ENCODE results near the gene KCNC3.

KCNC3 gene

DNA sequence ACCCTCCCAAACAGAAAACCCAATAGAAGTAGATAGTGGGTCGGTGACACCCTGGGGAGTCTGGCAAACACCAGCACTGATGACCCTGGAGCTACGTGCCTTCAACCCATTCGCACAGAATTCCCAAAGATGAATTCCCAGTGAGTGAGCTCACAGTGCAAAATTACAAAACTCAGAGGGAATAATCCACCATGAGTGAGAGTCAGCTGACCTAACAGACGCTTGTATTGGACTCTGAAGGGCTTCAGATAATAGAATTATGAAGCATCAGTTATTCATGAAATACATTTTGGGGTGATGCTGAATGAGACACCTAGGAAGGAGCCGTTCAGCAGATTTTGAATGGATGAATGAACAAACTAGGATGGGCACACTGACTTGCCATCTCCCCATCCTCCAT lies 40.2 kb downstream of the KCNC3 start:
- Histone ChIP-seq H3K4me3 (ENCODE audit: severe bottlenecking) (no peak overlapping the region), H3K4me1 (ENCODE audit: insufficient read depth, poor library complexity, severe bottlenecking) (no peaks in the 10 kb centered on the region), H3K9me3 (ENCODE audit: severe bottlenecking) (peaks cover 4% of the 10 kb centered on the region), H3K36me3 (ENCODE audit: low read depth) (no peaks in the 10 kb centered on the region), H3K27ac (ENCODE audit: poor library complexity, severe bottlenecking) (no peak overlapping the region), H3K27me3 (ENCODE audit: insufficient read depth, poor library complexity, severe bottlenecking) (no peaks in the 10 kb centered on the region)
- ATAC-seq (ENCODE audit: low read depth) (no peak), DNase-seq (ENCODE audit: low spot score) (no peak)
- no peak for TF ChIP-seq CTCF (IDR thresholded peaks at IDR 0.05; ENCODE audit: poor library complexity, severe bottlenecking)

DNA sequence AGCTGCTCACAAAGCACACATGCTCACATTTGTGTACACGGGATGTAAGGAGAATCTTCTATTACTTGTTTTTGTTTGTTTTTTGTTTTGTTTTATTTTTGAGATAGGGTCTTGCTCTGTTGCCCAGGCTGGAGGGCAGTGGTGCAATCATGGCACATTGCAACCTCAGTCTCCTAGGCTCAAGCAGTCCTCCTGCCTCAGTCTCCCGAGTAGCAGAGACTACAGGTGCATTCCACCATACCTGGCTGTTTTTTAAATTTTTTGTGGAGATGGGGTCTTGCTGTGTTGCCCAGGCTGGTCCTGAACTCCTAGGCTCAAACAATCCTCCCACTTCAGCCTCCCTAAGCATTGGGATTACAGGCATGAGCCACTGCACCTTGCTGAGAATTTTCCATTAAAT lies 41.8 kb downstream of the KCNC3 start:
- no peak for DNase-seq (ENCODE audit: low spot score)
- Histone ChIP-seq H3K9me3 (ENCODE audit: severe bottlenecking) (peaks cover 4% of the 10 kb centered on the region), H3K27me3 (ENCODE audit: insufficient read depth, poor library complexity, severe bottlenecking) (no peaks in the 10 kb centered on the region), H3K36me3 (ENCODE audit: low read depth) (no peaks in the 10 kb centered on the region), H3K4me3 (ENCODE audit: severe bottlenecking) (no peak overlapping the region), H3K27ac (ENCODE audit: poor library complexity, severe bottlenecking) (no peak overlapping the region), H3K4me1 (ENCODE audit: insufficient read depth, poor library complexity, severe bottlenecking) (no peaks in the 10 kb centered on the region)
- ATAC-seq (ENCODE audit: low read depth), result no peak
- no peak for TF ChIP-seq CTCF (IDR thresholded peaks at IDR 0.05; ENCODE audit: poor library complexity, severe bottlenecking)

DNA sequence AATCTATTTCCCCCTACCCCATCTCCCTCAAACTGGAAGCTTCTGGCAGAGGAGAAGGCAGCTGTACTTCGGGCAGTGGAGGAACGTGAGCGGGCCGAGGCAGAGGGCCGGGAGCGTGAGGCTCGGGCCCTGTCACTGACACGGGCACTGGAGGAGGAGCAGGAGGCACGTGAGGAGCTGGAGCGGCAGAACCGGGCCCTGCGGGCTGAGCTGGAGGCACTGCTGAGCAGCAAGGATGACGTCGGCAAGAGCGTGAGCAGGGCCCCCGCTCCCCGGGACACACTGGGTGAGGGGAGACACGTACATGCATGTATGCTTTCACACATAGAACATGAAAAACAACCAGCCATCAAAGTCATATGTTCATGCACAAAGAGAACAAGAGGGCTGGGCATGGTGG lies 42.7 kb downstream of the KCNC3 start:
- no peaks in the 10 kb centered on the region for H3K4me1 ChIP-seq (ENCODE audit: insufficient read depth, poor library complexity, severe bottlenecking)
- no peak for ATAC-seq (ENCODE audit: low read depth)
- H3K4me3 ChIP-seq (ENCODE audit: severe bottlenecking), result no peak overlapping the region
- no peaks in the 10 kb centered on the region for H3K27me3 ChIP-seq (ENCODE audit: insufficient read depth, poor library complexity, severe bottlenecking)
- peaks cover 4% of the 10 kb centered on the region for H3K9me3 ChIP-seq (ENCODE audit: severe bottlenecking)
- no peak for DNase-seq (ENCODE audit: low spot score)
- no peak for TF ChIP-seq CTCF (IDR thresholded peaks at IDR 0.05; ENCODE audit: poor library complexity, severe bottlenecking)
- no peak overlapping the region for H3K27ac ChIP-seq (ENCODE audit: poor library complexity, severe bottlenecking)
- no peaks in the 10 kb centered on the region for H3K36me3 ChIP-seq (ENCODE audit: low read depth)

DNA sequence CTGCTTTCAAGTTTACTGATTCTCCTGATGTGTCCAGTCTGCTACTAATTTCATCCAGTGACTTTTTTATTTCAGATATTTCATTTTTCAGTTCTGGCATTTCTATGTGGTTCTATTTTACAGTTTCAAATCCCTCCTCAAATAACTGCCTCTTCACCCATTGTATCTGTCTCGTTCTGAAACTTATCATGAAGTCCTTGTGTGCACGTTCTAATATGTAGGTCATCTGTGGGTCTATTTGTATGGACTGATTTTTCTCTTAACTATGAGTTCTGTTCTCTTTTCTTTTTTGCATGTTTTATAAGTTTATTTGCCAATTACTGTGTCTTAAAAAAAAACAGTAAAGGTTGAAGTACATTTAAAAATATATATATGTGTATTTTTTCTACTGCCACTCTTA lies 43.3 kb downstream of the KCNC3 start:
- no peaks in the 10 kb centered on the region for H3K36me3 ChIP-seq (ENCODE audit: low read depth)
- H3K27ac ChIP-seq (ENCODE audit: poor library complexity, severe bottlenecking), result no peak overlapping the region
- no peaks in the 10 kb centered on the region for H3K27me3 ChIP-seq (ENCODE audit: insufficient read depth, poor library complexity, severe bottlenecking)
- TF ChIP-seq CTCF (IDR thresholded peaks at IDR 0.05; ENCODE audit: poor library complexity, severe bottlenecking), result no peak
- ATAC-seq (ENCODE audit: low read depth) (no peak), DNase-seq (ENCODE audit: low spot score) (no peak)
- H3K4me1 ChIP-seq (ENCODE audit: insufficient read depth, poor library complexity, severe bottlenecking), result no peaks in the 10 kb centered on the region
- no peak overlapping the region for H3K4me3 ChIP-seq (ENCODE audit: severe bottlenecking)
- peaks cover 4% of the 10 kb centered on the region for H3K9me3 ChIP-seq (ENCODE audit: severe bottlenecking)

- peaks cover 4% of the 10 kb centered on the region for H3K9me3 ChIP-seq (ENCODE audit: severe bottlenecking)
- H3K36me3 ChIP-seq (ENCODE audit: low read depth), result no peaks in the 10 kb centered on the region
- H3K4me1 ChIP-seq (ENCODE audit: insufficient read depth, poor library complexity, severe bottlenecking), result no peaks in the 10 kb centered on the region
- H3K27me3 ChIP-seq (ENCODE audit: insufficient read depth, poor library complexity, severe bottlenecking), result no peaks in the 10 kb centered on the region
- TF ChIP-seq CTCF (IDR thresholded peaks at IDR 0.05; ENCODE audit: poor library complexity, severe bottlenecking), result no peak
- no peak overlapping the region for H3K27ac ChIP-seq (ENCODE audit: poor library complexity, severe bottlenecking)
- H3K4me3 ChIP-seq (ENCODE audit: severe bottlenecking), result no peak overlapping the region
- ATAC-seq (ENCODE audit: low read depth) (no peak), DNase-seq (ENCODE audit: low spot score) (no peak)
Measured at GRCh38 chr19:50281491-50281890, 47.7 kb downstream of the KCNC3 start.
